ENCODE results near the gene DNAH17. TPM values are rescaled to one million over a fixed set of nuclear protein-coding genes. Genes with fewer than 3 reads are reported as not detected.

Gene DNAH17
- total RNA-seq, 2 donors from 2014 or later: 0.04 TPM; not detected in 1

DNA sequence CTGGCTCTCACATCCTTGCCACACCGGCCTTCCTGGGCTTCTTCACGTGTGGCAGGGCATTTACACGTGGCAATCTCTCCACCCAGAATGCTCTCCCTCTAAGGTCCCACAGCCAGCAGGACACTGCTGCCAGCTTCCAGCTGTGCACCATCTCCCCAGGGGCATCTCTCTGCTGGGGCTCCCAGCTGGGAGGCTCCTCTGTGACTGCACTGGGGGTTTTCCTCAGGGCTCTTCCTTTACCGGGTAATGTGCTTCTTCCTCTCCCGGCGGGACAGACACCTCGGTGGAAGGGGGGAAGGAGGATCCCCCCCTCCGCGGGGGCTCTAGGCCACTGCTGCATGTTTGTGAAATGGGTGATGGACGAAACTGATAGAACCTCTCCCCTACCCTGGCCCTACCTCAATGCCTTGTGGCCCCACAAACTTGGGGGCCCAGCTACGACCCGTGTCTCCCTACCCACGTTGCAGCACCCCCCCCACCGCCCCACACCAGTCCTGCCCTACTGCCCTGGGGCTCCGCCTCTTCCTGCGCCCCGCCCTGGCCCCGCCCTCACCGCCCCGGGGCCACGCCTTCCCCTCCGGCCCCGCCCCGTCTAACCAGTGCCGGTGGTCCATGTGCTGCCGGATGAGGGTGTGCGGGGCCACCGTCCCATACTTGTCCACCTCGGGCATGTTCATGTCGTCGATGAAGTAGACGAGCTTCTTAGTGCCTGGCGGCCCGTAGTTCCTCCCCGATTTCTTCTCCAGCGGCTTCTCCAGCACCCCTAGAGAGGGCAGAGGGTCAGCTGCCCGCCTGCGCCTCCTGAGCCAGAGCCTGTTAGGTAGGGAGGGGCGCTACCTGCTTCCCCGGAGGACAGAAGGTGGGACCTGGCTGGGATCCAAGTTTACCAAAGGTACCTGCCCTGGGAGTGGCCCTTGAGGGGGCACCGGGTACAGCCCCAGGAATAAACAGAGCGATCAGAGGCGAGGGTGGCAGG lies 92.6 kb downstream of the DNAH17 start:
- TF ChIP-seq, protein P1, sequence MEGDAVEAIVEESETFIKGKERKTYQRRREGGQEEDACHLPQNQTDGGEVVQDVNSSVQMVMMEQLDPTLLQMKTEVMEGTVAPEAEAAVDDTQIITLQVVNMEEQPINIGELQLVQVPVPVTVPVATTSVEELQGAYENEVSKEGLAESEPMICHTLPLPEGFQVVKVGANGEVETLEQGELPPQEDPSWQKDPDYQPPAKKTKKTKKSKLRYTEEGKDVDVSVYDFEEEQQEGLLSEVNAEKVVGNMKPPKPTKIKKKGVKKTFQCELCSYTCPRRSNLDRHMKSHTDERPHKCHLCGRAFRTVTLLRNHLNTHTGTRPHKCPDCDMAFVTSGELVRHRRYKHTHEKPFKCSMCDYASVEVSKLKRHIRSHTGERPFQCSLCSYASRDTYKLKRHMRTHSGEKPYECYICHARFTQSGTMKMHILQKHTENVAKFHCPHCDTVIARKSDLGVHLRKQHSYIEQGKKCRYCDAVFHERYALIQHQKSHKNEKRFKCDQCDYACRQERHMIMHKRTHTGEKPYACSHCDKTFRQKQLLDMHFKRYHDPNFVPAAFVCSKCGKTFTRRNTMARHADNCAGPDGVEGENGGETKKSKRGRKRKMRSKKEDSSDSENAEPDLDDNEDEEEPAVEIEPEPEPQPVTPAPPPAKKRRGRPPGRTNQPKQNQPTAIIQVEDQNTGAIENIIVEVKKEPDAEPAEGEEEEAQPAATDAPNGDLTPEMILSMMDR (IDR thresholded peaks at IDR 0.05): no peak
- no peak for DNase-seq (ENCODE audit: low spot score)
- no peaks in the 10 kb centered on the region for H3K9me3 ChIP-seq
- no peaks in the 10 kb centered on the region for H3K27me3 ChIP-seq
- peaks cover 0 to 12% of the 10 kb centered on the region in 2 donors for H3K4me1 ChIP-seq
- peak overlapping the region in 1 of 2 donors; percentile 33 for H3K4me3 ChIP-seq
- no peaks in the 10 kb centered on the region for H3K36me3 ChIP-seq
- no peak overlapping the region for H3K27ac ChIP-seq

DNA sequence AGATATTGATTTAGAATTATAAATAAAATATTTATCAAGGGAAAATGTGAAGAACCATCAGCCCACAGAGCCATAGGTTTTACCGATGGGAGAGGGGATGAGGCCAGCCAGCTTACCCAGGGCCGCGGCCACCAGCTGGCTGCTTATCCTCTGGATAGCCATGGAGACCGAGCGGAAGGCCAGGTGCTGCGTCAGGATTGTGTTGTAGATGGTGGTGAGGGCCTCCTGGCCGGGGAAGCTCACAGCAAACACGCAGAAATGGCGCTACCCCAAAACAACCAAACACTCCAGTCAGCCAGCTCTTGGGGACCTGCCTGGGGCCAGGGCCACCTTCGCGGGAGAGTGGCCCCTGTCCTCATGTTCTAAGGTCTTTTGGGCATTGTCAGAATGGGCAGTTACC lies 97.8 kb downstream of the DNAH17 start:
- H3K27ac ChIP-seq: no peak overlapping the region
- no peaks in the 10 kb centered on the region for H3K36me3 ChIP-seq
- no peaks in the 10 kb centered on the region for H3K27me3 ChIP-seq
- H3K9me3 ChIP-seq: no peaks in the 10 kb centered on the region
- H3K4me3 ChIP-seq: no peak overlapping the region
- no peak for DNase-seq (ENCODE audit: low spot score)
- TF ChIP-seq, protein P1 (IDR thresholded peaks at IDR 0.05): no peak
- peaks cover 0 to 4% of the 10 kb centered on the region in 2 donors for H3K4me1 ChIP-seq

DNA sequence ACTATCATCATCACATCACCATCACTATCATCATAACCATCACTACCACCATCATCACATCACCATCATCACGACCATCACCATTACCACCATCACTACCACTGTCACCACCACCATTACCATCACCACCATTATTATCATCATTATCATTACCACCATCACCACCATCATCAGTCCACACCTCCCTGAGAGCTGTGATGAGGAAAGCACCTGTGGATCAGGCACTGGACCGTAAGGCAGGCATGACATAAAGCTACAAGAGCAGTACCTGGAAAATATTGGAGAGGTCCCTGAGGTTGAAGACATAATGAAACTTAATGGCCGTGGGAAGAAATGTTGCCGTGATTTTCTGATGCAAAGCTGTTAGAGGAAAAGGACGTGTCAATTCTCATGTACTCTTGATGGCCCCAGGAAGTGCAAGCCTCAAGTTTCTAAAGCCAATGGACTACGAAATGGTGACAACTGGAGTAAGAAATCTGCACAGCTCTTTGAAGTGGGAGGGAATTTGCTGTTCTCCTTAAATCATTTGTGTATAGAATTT lies 98.4 kb downstream of the DNAH17 start:
- no peaks in the 10 kb centered on the region for H3K4me1 ChIP-seq
- no peaks in the 10 kb centered on the region for H3K9me3 ChIP-seq
- H3K36me3 ChIP-seq: no peaks in the 10 kb centered on the region
- no peak overlapping the region for H3K27ac ChIP-seq
- H3K27me3 ChIP-seq: no peaks in the 10 kb centered on the region
- no peak overlapping the region for H3K4me3 ChIP-seq
- no peak for DNase-seq (ENCODE audit: low spot score)
- TF ChIP-seq, protein P1 (IDR thresholded peaks at IDR 0.05): no peak

DNA sequence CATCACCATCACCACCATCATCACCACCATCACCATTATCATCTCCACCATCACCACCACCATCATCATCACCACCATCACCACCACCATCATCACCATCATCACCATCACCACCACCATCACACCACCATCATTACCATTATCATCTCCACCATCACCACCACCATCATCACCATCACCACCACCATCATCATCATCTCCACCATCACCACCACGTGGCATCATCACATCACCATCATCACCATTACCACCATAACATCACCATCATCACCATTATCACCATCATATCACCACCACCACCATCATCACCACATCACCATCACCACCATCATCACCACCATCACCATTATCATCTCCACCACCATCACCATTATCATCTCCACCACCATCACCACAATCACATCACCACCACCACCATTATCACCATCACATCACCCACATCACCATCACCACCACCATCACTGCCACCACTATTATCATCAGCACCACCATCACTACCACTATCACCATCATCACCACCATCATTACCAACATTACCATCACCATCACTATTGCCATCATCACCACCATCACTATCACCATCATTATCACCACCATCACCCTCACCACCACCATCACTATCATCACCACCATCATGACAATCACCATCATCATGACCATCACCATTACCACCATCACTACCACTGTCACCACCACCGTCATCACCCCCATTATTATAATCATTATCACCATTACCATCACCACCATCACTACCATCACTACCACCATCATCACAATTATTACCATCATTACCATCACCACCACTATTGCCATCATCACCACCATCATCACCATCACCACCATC lies 99.1 kb downstream of the DNAH17 start:
- Histone ChIP-seq H3K36me3 (no peaks in the 10 kb centered on the region), H3K27me3 (no peaks in the 10 kb centered on the region), H3K27ac (no peak overlapping the region), H3K9me3 (no peaks in the 10 kb centered on the region), H3K4me1 (no peaks in the 10 kb centered on the region), H3K4me3 (no peak overlapping the region)
- no peak for DNase-seq (ENCODE audit: low spot score)
- TF ChIP-seq, protein P1 (IDR thresholded peaks at IDR 0.05): no peak

DNA sequence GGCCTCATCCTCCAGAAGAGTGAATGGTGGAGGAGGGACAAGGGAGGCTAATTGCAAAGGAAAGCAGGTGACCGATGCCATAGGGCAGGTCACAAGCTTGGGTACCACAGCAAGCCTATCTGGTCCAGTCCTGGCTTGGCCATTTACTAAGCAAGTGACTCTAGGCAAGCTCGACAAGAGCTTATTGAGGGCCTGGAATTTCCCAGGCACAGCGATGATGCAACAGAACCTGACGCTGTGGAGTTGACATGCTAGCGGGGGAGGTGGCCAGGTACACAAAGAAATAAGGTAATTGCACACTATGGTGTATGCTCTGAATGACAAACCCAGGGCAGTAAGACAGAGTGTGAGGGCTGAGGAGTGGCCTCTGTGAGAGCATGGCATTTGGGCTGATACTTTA lies 100.2 kb downstream of the DNAH17 start:
- Histone ChIP-seq H3K36me3 (no peaks in the 10 kb centered on the region), H3K4me1 (no peaks in the 10 kb centered on the region), H3K27me3 (no peaks in the 10 kb centered on the region), H3K9me3 (no peaks in the 10 kb centered on the region), H3K27ac (no peak overlapping the region), H3K4me3 (no peak overlapping the region)
- DNase-seq (ENCODE audit: low spot score): no peak
- TF ChIP-seq, protein P1 (IDR thresholded peaks at IDR 0.05): no peak

All from right atrium auricular region (tissue), 2 donors.